ENCODE measurements around the gene FGFBP2. TPM values are rescaled to one million over a fixed set of nuclear protein-coding genes. Genes with fewer than 3 reads are reported as not detected.
A peak's percentile ranks its signal among the peaks of the same experiment; 100 is the strongest.

FGFBP2 gene
- total RNA-seq (2014; rRNA removed; shearing (Covaris generic)): not detected in 2 replicates

GRCh38 chr4:15963001-15963451 is at the start of gene FGFBP2:
Gene FGFBP2 (minus strand): TSS chr4:15963175. CDS start chr4:15963129, 46 bp downstream.
- peak; percentile 41 for DNase-seq (ENCODE audit: low read depth)

GRCh38 chr4:16011173-16011572 is 48.2 kb upstream of the FGFBP2 start:
- no peak for DNase-seq (ENCODE audit: low read depth)

GRCh38 chr4:16009153-16009552 is 46.2 kb upstream of the FGFBP2 start:
- DNase-seq (ENCODE audit: low read depth): no peak

GRCh38 chr4:16007471-16008095 is 44.6 kb upstream of the FGFBP2 start:
- DNase-seq (ENCODE audit: low read depth): no peak

GRCh38 chr4:16006771-16007446 is 43.9 kb upstream of the FGFBP2 start:
- DNase-seq (ENCODE audit: low read depth): no peak

GRCh38 chr4:16005676-16006075 is 42.7 kb upstream of the FGFBP2 start:
- no peak for DNase-seq (ENCODE audit: low read depth)

GRCh38 chr4:16001484-16001858 is 38.5 kb upstream of the FGFBP2 start:
- peak; percentile 65 for DNase-seq (ENCODE audit: low read depth)

- DNase-seq (ENCODE audit: low read depth): no peak
Observed at GRCh38 chr4:16000708-16001483, 37.9 kb upstream of the FGFBP2 start.

GRCh38 chr4:15996773-15997172 is 33.8 kb upstream of the FGFBP2 start:
- DNase-seq (ENCODE audit: low read depth): no peak

GRCh38 chr4:15995826-15996225 is 32.9 kb upstream of the FGFBP2 start:
- DNase-seq (ENCODE audit: low read depth): no peak

- DNase-seq (ENCODE audit: low read depth): no peak
Observed at GRCh38 chr4:15992167-15992485, 29.2 kb upstream of the FGFBP2 start.

GRCh38 chr4:15990570-15991285 is 27.8 kb upstream of the FGFBP2 start:
- peak; percentile 31 for DNase-seq (ENCODE audit: low read depth)

- no peak for DNase-seq (ENCODE audit: low read depth)
Observed at GRCh38 chr4:15989424-15989823, 26.4 kb upstream of the FGFBP2 start.

GRCh38 chr4:15988222-15988621 is 25.2 kb upstream of the FGFBP2 start:
- no peak for DNase-seq (ENCODE audit: low read depth)

- DNase-seq (ENCODE audit: low read depth): no peak
Observed at GRCh38 chr4:15986907-15987306, 23.9 kb upstream of the FGFBP2 start.

GRCh38 chr4:15983610-15984009 is 20.6 kb upstream of the FGFBP2 start:
- DNase-seq (ENCODE audit: low read depth): no peak

GRCh38 chr4:15982842-15983524 is 20.0 kb upstream of the FGFBP2 start:
- no peak for DNase-seq (ENCODE audit: low read depth)

- no peak for DNase-seq (ENCODE audit: low read depth)
Observed at GRCh38 chr4:15976456-15977447, 13.8 kb upstream of the FGFBP2 start.

- no peak for DNase-seq (ENCODE audit: low read depth)
Observed at GRCh38 chr4:15971068-15971801, 8.3 kb upstream of the FGFBP2 start.

All from M059J (cell line).